Endothelial cell of umbilical vein (primary cell): ENCODE measurements around the gene RIMBP2. TPM values are rescaled to one million over a fixed set of nuclear protein-coding genes. Genes with fewer than 3 reads are reported as not detected.

Experiments used
- BruUV-seq: library from RNA; stranded (reverse); fragments of 400-500 nt; replicated peaks from 2 replicates; lab custom pipeline; 2021; lab: Mats Ljungman, UMichigan
- CTCF ChIA-PET: fragments of 300-600, 350-600 bp; sonication (Branson Sonifier 250); formaldehyde crosslinking; loops from one replicate; lab custom pipeline; 2021; ENCODE audit warnings: antibody characterized with exemption, inconsistent platforms; lab: Charles Lee
- POLR2A ChIA-PET: fragments of 300-600, 350-600 bp; sonication (Branson Sonifier 250); formaldehyde crosslinking; loops from one replicate; lab custom pipeline; 2021; ENCODE audit warnings: antibody characterized with exemption, inconsistent platforms; lab: Charles Lee
- DNase-seq: peaks from one replicate; pipeline ENCODE4 v3.0.0-alpha.2; 2011; ENCODE audit warnings: low read depth, low spot score
- FAIRE-seq: peaks from 2 replicates; lab custom pipeline; 2011; peaks lifted over from hg19 to GRCh38; lab: Jason Lieb, UNC
- H2AFZ ChIP-seq: 2 replicates; pipeline ENCODE4 v1.6.0; 2012; ENCODE audit warnings: low read depth, low read length, control low read depth, inconsistent platforms
- H3K27ac ChIP-seq: 2 replicates; pipeline ENCODE4 v1.5.1; 2011; ENCODE audit warnings: low read depth, mild to moderate bottlenecking, control low read depth, low read length, moderate library complexity; ENCODE audit not compliant: insufficient read depth
- H3K27me3 ChIP-seq, 2 experiments: 2 replicates each; pipeline versions ENCODE4 v1.6.0 to v1.6.1; 2011; ENCODE audit warnings: low read length in 2 of 2, mixed read lengths in 1 of 2; ENCODE audit not compliant: control insufficient read depth in 2 of 2, insufficient read depth in 2 of 2
- H3K36me3 ChIP-seq, 2 experiments: 2 replicates in 1 of 2; 3 replicates in 1 of 2; pipeline ENCODE4 v1.5.1; 2011; ENCODE audit warnings: low read length in 2 of 2, mild to moderate bottlenecking in 1 of 2, moderate library complexity in 1 of 2; ENCODE audit not compliant: control insufficient read depth in 2 of 2, insufficient read depth in 2 of 2; ENCODE audit errors: extremely low read depth in 1 of 2
- H3K4me1 ChIP-seq: 3 replicates; pipeline ENCODE4 v1.5.1; 2011; ENCODE audit warnings: mild to moderate bottlenecking, low read length; ENCODE audit not compliant: control insufficient read depth, insufficient read depth; ENCODE audit errors: extremely low read depth
- H3K4me2 ChIP-seq: 2 replicates; pipeline ENCODE4 v1.6.1; 2011; ENCODE audit warnings: low read length, control low read depth, mixed read lengths; ENCODE audit not compliant: insufficient read depth
- H3K4me3 ChIP-seq, 3 experiments: fragments of 200-600 bp in 1 of 3; sonication (generic), shearing (Covaris generic) in 1 of 3; replicated peaks in 1 of 3; 2 replicates each; pipeline ENCODE4 v1.5.1; 2011 to 2016; ENCODE audit warnings: control low read depth in 3 of 3, low read length in 3 of 3, mild to moderate bottlenecking in 2 of 3, inconsistent platforms in 1 of 3, low read depth in 1 of 3, moderate library complexity in 1 of 3; ENCODE audit not compliant: insufficient read depth in 1 of 3
- H3K79me2 ChIP-seq: 2 replicates; pipeline ENCODE4 v1.6.0; 2012; ENCODE audit warnings: low read length, inconsistent platforms; ENCODE audit not compliant: control insufficient read depth, insufficient read depth
- H3K9ac ChIP-seq: replicated peaks from 2 replicates; pipeline ENCODE3; 2011; ENCODE audit warnings: low read length, control low read depth; ENCODE audit not compliant: insufficient read depth; ENCODE audit errors: extremely low read depth
- H3K9me1 ChIP-seq: replicated peaks from 3 replicates; pipeline ENCODE4 v1.6.0; 2011; ENCODE audit warnings: mild to moderate bottlenecking, low read length; ENCODE audit not compliant: control insufficient read depth, insufficient read depth; ENCODE audit errors: extremely low read depth
- H3K9me3 ChIP-seq: replicated peaks from 2 replicates; pipeline ENCODE4 v1.5.1; 2012; ENCODE audit warnings: low read length, inconsistent platforms; ENCODE audit not compliant: control insufficient read depth, insufficient read depth
- H4K20me1 ChIP-seq: replicated peaks from 2 replicates; pipeline ENCODE3; 2011; ENCODE audit warnings: mild to moderate bottlenecking, low read length; ENCODE audit not compliant: control insufficient read depth, insufficient read depth; ENCODE audit errors: extremely low read depth
- CTCF ChIP-seq, 2 donors: IDR thresholded peaks; 1 replicate in 1 of 2; 2 replicates in 1 of 2; pipeline ENCODE4 v1.5.1; 2011; ENCODE audit warnings: low read length in 2 of 2, mild to moderate bottlenecking in 2 of 2, moderate library complexity in 2 of 2, control low read depth in 1 of 2, inconsistent platforms in 1 of 2, low read depth in 1 of 2; ENCODE audit not compliant: insufficient read depth in 1 of 2; ENCODE audit errors: extremely low read depth in 1 of 2
- EZH2 ChIP-seq: IDR thresholded peaks from 2 replicates; pipeline ENCODE4 v1.6.1; 2012; ENCODE audit warnings: borderline replicate concordance, low read depth, mild to moderate bottlenecking, moderate library complexity, low read length, inconsistent platforms; ENCODE audit not compliant: severe bottlenecking
- FOS ChIP-seq: IDR thresholded peaks from 2 replicates; pipeline ENCODE4 v1.6.1; 2011; ENCODE audit warnings: mild to moderate bottlenecking, low read length, moderate library complexity, borderline replicate concordance; ENCODE audit not compliant: insufficient read depth
- GATA2 ChIP-seq: IDR thresholded peaks from 2 replicates; pipeline ENCODE4 v1.7.0; 2011; ENCODE audit warnings: low read depth, mild to moderate bottlenecking, moderate library complexity, mixed read lengths, low read length; ENCODE audit not compliant: insufficient read length, insufficient read depth
- JUN ChIP-seq: IDR thresholded peaks from 2 replicates; pipeline ENCODE4 v1.6.1; 2011; ENCODE audit warnings: borderline replicate concordance, low read depth; ENCODE audit not compliant: insufficient read length, insufficient read depth
- MAX ChIP-seq: IDR thresholded peaks from 2 replicates; pipeline ENCODE4 v1.6.1; 2011; ENCODE audit not compliant: insufficient read depth, insufficient read length
- MYC ChIP-seq: IDR thresholded peaks from one replicate; pipeline ENCODE4 v1.6.1; 2011; ENCODE audit warnings: mild to moderate bottlenecking, low read depth, low read length
- POLR2A ChIP-seq: IDR thresholded peaks from 2 replicates; pipeline ENCODE4 v1.6.1; 2012; ENCODE audit warnings: low read depth, mild to moderate bottlenecking, control low read depth, low read length
- POLR2AphosphoS5 ChIP-seq: IDR thresholded peaks from 2 replicates; pipeline ENCODE4 v1.6.1; 2012; ENCODE audit warnings: low read depth, mild to moderate bottlenecking, control low read depth, low read length, moderate library complexity; ENCODE audit not compliant: insufficient read depth
- dilution Hi-C: fragments of 300-500 bp; cut with MboI; formaldehyde crosslinking; loops from one replicate; pipeline ENCODE4 v1.15.0; 2019; ENCODE audit warnings: low sequenced_read_pairs; ENCODE audit not compliant: extremely low pct_ligation_motif_present
- intact Hi-C: fragments of 100-400 bp; cut with micrococcal nuclease; formaldehyde crosslinking; loops from one replicate; pipeline ENCODE4 v1.10.0; 2022
- polyA plus RNA-seq, 4 experiments: library from polyadenylated mRNA; depleted of rRNA in 3 of 4; stranded (reverse) in 3 of 4; unstranded in 1 of 4; fragments of >200 nt; gene quantifications; 2 replicates each; pipeline versions ENCODE4 v1.2.1 to v1.2.3, GENCODE V29; 2011 to 2012; ENCODE audit warnings: missing spikeins in 1 of 4
- total RNA-seq: library from RNA; stranded (reverse); gene quantifications from 2 replicates; pipeline ENCODE4 v1.2.3, GENCODE V29; 2021

The RIMBP2 gene
- total and polyA plus RNA-seq, 2 donors (not counting 3 experiments of a cell fraction or from before 2014, with no cell fraction given): 0.04 TPM; not detected in 1

- Histone ChIP-seq H3K4me1 (no peaks in the 10 kb centered on the region), H3K4me2 (no peak overlapping the region), H4K20me1 (no peaks in the 10 kb centered on the region), H2AFZ (no peak overlapping the region), H3K36me3 (no peaks in the 10 kb centered on the region), H3K27ac (no peak overlapping the region), H3K9ac (no peak overlapping the region), H3K9me3 (peaks cover under 1% of the 10 kb centered on the region), H3K4me3 (no peak overlapping the region), H3K79me2 (no peaks in the 10 kb centered on the region), H3K27me3 (no peaks in the 10 kb centered on the region), H3K9me1 (no peaks in the 10 kb centered on the region)
- intact Hi-C loops: no loop called here
- ChIA-PET POLR2A (no interaction called here), CTCF (no interaction called here)
- DNase-seq (no peak), FAIRE-seq (no peak)
- TF ChIP-seq GATA2 (no peak), MYC (no peak), POLR2A (no peak), JUN (no peak), MAX (no peak), EZH2 (no peak), FOS (no peak), POLR2AphosphoS5 (no peak), CTCF (IDR thresholded peaks at IDR 0.05; ENCODE audit: extremely low read depth in 1 of 2, insufficient read depth in 1 of 2, low read depth in 1 of 2, low read length in 2 of 2) (no peak)
- dilution Hi-C loops: no loop called here
- BruUV-seq: no TSS peak
Measured at GRCh38 chr12:130705178-130705822, 10.8 kb downstream of the RIMBP2 start.
